GM23248 (cell line): ENCODE measurements around the gene SKAP1.

ENCODE experiments used
- EZH2 ChIP-seq: fragments of 200-600 bp; sonication (generic); IDR thresholded peaks from 2 replicates; pipeline ENCODE4 v1.6.1; 2018; ENCODE audit warnings: antibody characterized with exemption, mild to moderate bottlenecking; ENCODE audit not compliant: insufficient read depth, poor library complexity, severe bottlenecking
- EZH2phosphoT487 ChIP-seq: fragments of 200-600 bp; sonication (generic); IDR thresholded peaks from 2 replicates; pipeline ENCODE4 v1.6.1; 2018; ENCODE audit warnings: antibody characterized with exemption, moderate library complexity, mild to moderate bottlenecking, low read depth; ENCODE audit not compliant: insufficient read depth

GRCh38 chr17:48213797-48214196 lies 216.2 kb downstream of the SKAP1 start:
- TF ChIP-seq EZH2: no peak
- TF ChIP-seq EZH2phosphoT487: no peak
